Keratinocyte (primary cell): ENCODE data around the gene CHSY3.

Experiments used
- CTCF ChIP-seq, 3 experiments: IDR thresholded peaks in 1 of 3; conservative IDR thresholded peaks in 1 of 3; optimal IDR thresholded peaks in 1 of 3; 2 replicates in 2 of 3; 3 replicates in 1 of 3; pipeline versions ENCODE3 to v1.5.1; 2011; ENCODE audit warnings: low read length in 3 of 3, mild to moderate bottlenecking in 3 of 3, moderate library complexity in 2 of 3, control low read depth in 1 of 3, inconsistent platforms in 1 of 3; ENCODE audit not compliant: insufficient read depth in 2 of 3; ENCODE audit errors: extremely low read depth in 1 of 3
- EZH2 ChIP-seq: IDR thresholded peaks from one replicate; pipeline ENCODE4 v1.6.1; 2012; ENCODE audit warnings: inconsistent platforms, mild to moderate bottlenecking, low read length, moderate library complexity

GRCh38 chr5:130183115-130183514 is 278.9 kb downstream of the CHSY3 start:
- TF ChIP-seq CTCF (optimal IDR thresholded peaks at IDR 0.05 in 1 of 3, IDR thresholded peaks at IDR 0.05 in 1 of 3, conservative IDR thresholded peaks at IDR 0.05 in 1 of 3; ENCODE audit: extremely low read depth in 1 of 3, insufficient read depth in 2 of 3, low read length in 3 of 3) = no peak
- no peak for TF ChIP-seq EZH2
